NCI-H1105 treated with DMSO at 0.1 percent for 48 hours (cell line): ENCODE measurements around the gene DHRS3.

Experiments used
- DNase-seq: peaks from one replicate; lab custom pipeline; 2025; lab: John Stamatoyannopoulos, UW

DHRS3 gene

GRCh38 chr1:12552951-12553921 lies 64.8 kb downstream of the DHRS3 start:
- no peak for DNase-seq

DNA sequence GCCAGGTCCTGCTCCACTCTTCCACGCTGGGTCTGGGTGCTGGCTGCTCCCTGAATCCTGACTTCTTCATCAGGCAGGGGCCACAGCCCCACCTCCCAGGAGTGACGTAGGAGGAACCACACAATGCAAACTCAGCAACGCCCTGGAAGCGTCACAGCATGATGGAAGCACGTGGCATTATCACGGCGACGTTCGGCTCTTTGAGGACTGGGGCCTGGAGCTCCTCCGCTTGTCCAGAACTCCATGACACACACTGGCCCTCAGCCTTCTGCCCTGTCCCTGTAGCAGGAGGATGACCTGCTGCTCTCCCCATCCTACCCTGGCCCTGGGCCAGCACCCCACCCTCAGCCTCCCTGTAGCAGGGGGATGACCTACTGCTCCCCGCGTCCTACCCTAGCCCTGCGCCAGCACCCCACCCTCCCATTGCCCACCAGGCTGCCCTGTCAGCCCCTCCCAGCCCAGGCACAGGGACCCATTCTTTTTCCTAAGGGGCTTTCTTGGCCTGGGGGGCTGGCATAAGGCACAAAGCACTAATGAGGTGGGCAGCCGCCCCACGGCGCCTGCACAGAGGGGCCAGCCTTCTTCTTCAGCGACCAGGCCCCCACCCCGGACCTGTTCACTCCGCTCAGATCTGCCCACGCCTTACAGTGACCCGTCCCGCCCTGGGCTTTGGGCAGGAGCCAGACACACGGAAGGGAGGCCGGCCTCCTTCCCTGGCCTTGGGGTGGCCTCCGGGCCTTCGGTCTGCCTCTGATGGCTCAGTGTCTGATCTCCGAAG lies 65.7 kb downstream of the DHRS3 start:
- DNase-seq: no peak

DNA sequence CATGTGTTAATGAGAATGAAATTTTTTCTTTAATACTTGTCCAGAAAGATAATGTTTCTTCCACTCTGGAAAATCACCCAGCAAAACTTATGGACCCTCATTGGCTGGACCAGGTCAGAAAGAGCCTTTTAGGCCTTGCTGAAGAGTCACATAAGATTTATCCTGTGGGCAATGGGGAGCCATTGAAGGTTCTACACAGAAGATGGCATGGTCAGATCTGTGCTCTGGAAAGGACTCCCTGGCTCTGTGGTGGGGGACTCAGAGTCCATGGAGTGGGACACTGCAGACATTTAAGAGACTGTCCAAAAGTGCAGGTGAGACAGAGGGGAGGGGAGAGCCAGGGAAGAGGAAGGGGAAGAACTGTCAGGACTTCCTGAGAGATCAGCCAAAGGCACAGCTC lies 66.4 kb downstream of the DHRS3 start:
- no peak for DNase-seq

DNA sequence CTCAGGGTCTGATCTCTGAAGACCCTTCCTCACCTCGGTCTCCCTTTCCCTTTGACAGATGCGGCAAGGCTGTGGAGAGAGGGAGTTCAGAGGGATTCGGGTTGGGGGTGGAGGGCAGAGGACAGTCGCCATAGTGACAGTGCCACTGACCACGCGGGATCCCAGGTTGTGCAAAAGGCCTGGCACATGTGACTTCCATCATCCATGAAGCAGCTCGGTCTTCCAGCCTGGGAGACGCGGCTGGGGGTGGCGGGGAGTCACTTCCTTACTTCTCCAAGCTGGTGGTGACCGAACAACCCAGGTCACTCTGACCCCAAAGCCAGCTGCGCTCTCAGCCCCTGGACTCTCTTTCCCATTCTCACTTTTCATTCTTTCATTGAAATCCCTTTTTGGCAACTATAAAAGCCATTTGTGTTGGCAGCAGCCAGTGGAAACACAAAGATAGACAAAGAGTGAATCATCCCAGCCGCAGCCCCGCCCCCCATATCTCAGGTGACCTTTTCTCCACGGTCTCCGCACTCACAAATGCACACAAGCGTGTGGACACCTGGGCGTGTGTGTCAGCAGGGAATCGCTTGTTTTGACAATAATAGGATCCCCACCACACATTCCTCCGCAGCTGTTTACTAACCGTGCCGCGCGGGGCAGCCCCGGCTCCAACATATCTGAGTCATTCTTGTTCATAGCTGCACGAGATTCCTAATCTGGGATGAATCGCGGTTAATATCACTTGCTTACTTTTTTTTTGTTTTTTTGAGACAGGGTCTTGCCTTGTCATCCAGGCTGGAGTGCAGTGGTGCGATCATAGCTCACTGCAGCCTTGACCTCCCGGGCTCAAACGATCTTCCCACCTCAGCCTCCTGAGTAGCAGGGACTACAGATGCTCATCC lies 68.3 kb downstream of the DHRS3 start:
- DNase-seq: no peak

DNA sequence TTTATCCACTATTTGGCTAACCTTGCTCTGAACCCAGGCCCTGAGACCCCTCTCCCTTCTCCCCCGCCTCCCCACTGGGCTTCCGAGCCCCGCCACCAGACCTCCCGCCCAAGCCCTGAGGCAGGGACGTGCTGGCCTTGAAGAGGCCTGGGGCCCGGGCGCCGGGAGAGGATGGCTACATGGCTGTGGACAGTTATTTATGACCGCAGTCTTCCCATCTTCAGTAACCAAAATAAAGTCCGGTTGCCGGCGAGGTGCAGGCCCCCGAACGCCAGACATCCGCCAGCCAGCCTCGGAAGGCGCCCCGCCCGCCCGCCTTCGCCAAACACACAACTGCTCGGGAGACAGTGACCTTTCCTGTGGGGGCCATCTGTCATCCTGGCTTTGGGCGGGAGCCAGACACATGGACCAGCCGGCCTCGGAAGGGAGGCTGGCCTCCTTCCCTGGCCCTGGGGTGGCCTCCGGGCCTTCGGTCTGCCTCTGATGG lies 69.0 kb downstream of the DHRS3 start:
- no peak for DNase-seq

GRCh38 chr1:12548279-12548972 lies 69.6 kb downstream of the DHRS3 start:
- DNase-seq: no peak

- no peak for DNase-seq
Measured at GRCh38 chr1:12547586-12548225, 70.3 kb downstream of the DHRS3 start.

DNA sequence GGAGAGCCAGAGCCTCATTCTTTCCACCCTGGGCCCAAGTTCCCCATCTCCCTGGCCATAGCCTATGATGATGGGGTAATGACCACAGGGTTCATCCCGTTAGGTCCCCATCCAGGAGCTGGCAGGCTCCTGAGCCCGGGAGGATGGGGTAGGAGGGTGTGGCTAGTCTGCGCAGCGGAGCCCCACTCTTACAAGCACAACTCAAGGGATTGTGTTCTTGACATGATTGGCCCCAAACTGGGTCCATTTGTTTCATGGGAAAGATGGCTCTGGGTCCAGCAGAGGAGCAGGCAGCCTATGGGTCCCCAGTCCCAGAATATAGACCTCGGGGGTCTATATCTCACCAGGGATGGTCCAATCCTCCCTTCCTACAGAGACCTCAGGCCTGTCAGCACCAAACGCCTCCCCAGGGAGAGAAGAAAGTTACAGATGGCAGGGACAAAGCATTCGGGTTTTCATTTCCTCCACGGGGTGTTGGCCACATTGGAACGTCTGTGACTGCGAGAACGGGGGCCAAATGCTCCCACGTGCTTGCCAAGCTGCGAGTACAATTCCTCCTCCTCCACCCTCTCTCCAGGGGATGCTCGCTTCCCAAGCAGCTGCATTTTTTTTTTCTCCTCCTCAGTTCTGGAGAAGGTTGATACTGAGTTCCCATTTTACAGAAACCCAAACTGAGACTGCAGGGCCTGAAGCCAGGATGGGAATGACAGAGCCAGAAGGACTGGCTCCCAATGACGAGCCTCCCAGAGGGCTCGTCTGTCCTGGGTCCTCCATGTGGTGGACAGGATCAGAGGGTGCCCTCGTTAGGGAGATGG lies 71.0 kb downstream of the DHRS3 start:
- DNase-seq: no peak

GRCh38 chr1:12544992-12545391 lies 73.0 kb downstream of the DHRS3 start:
- DNase-seq: no peak

DNA sequence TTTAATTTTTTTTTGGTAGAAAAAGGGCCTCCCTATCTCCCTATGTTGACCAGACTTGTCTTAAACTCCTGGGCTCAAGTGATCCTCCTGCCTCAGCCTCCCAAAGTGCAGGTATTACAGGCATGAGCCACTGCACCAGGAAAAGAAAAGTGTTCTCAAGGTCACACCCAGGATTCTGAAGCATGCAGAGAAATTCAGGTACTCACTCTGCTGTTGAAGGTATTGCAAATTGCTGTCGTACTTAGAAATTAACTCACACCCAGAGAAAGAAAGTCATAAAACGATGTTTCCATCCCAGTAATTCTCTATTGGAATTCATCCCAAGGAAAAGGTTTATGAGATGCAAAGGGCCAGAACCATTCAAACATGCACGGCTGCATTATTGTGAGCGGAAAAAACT lies 73.7 kb downstream of the DHRS3 start:
- no peak for DNase-seq

DNA sequence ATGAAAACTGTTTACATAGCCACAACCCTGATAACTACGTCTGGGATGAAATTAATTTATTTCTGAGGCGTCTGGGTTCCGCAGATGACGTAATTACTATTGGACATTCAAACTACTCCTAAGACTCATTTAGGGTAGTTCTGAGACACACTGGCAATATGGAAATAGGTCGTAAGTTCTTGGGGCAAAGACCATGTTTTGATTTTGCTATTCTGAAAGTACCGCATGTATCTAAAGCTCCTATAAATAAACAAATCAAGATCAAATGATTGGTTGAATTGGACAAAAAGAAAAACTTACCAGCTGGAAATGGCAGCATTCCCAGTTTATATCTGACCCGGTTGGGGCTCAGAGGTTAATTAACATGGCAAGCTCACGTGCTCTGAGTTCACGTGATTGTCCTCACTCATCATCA lies 74.3 kb downstream of the DHRS3 start:
- no peak for DNase-seq

DNA sequence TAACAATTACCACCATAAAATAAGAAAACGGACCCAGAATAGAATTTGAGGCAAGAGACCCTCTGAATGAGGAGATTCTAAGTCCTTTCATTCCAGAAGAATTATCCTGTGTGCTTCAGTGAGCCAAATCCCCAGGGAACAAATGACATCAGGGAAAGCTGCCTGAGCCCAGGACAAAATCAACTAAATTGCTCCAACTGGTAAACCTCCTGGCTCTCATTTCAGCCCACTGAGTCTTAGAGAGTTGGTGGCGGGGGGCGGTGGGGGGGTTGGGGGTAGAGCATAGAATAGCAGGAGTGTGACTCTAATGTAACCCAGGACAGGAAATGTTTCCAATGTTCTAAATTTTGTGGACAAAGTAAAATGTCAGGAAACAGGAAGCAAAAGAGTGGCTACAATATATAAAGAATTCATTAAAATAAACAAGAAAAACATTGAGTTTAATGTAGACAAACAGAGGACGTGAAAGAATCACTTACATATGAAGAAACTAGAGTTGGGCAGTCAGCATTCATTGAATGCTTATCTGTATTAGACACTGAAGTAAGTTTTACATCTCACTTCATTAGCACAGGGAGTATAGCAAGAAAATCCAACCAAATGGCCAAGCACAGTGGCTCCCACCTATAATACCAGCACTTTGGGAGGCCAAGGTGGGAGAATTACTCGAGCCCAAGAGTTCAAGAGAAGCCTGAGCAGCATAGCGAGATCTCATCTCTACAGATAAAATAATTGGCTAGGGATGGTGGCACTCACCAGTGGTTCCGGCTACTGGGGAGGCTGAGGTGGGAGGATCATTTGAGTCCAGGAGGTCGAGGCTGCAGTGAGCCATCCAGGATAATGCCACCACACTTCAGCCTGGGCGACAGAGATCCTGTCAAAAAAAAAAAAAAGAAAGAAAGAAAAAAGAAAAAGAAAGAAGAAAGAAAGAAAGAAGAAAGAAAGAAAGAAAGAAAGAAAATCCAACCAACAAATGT lies 75.1 kb downstream of the DHRS3 start:
- no peak for DNase-seq

DNA sequence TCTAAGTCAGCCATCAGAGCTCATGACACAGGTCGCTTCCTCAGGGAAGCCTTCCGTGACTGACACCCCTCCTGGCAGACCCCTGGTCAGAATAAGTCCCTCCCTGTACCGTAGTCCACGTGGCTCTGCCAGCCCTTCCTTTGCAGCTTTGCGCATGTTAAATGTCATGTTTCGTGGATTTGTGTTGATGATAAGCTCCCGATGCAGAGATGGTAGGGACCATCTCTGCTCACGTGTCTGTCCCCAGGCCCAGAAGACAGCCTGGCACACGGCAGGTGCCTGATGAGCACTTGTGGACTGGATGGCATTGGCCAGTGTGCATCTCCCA lies 75.9 kb downstream of the DHRS3 start:
- DNase-seq: no peak

DNA sequence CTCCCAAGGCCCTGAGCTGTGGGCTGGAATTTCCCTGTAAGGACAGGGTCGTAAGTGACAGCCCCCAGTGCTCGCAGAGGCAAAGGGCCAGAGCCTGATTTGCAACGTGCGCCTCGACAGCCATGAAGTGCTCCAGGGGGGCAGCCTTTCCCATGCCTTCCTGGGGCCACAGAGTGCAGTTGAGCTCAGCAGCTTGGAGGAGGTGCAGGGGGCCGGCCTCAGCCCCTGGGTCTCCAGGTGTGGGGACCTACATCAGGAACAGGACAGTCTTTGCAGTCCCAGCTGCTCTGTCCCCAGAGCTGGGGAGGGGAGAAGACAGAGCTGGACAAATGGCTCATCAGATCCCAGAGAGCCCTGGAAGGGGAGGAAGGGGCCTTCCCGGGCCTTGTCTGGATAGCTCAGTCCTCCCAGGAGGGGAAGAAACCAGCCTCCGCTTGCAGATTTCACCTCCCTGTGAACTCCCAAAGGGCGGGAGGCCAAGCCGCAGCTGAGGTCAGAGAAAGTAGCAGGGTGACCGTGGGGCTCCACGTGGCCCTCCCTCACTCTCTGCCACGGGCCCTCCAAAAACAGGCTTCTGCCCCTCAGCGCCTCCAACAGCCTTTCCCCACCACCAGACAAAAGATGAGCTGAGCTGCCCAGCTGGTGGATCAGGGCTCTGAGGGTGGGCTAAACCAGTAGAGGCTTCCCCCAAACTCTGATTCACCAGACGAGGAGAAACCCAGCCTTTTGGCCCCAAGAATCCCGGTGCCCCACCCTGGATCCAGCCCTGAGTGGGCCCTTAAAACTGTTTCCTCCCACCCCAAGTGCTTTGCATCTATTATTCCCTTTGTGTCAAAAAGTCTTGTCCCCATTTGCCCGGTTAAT lies 76.5 kb downstream of the DHRS3 start:
- DNase-seq: no peak

- no peak for DNase-seq
Measured at GRCh38 chr1:12540580-12541273, 77.3 kb downstream of the DHRS3 start.

DNA sequence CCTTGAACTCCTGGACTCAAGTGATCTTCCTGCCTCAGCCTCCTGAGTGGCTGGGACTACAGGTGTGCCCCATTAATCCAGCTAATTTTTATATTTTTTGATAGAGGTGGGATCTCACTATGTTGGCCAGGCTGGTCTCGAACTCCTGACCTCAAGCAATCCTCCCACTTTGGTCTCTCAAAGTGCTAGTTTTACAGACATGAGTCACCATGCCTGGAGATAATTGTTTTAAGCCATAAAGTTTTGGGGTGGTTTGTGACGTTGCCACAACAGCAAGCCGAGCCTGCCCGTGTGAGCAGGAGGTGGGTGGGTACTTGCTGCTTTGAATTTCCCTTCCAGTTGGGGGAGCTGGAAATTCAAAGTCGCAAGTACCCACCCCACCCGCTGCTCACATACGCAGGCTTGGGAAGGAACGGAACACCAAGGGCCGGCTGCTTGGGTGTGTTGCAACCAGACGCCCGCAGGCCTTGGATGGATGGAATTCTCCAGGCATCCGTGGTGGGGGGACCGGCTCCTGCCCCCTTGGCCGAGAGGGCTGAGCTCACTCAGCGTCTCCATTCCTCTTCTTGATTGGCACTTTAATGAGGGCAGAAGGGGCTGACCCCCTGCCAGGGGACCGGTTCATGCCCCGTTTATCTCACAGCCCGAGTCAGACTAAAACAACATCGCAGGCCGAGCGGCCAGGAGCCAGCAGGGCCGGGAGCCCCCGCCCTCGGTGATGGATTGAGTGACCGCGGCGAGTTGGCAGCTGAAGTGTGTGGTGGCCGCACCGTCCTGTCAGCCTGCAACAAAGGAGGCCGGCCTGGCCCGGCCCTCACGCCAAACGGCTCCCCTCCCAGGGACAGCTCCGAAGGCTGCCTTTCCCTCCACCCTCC lies 78.1 kb downstream of the DHRS3 start:
- no peak for DNase-seq
